Glutamatergic neuron (in vitro differentiated cells): ENCODE measurements around the gene STK26. TPM values are rescaled to one million over a fixed set of nuclear protein-coding genes. Genes with fewer than 3 reads are reported as not detected.

Experiments
- DNase-seq: peaks from one replicate; pipeline ENCODE4 v3.0.0; 2022
- H3K27ac Mint-ChIP-seq: one replicate; pipeline ENCODE4 v1.8.0; 2020; ENCODE audit warnings: mild to moderate bottlenecking, mixed read lengths, inconsistent platforms; ENCODE audit not compliant: unreplicated experiment
- H3K27me3 Mint-ChIP-seq: one replicate; pipeline ENCODE4 v1.8.0; 2020; ENCODE audit warnings: mild to moderate bottlenecking, moderate library complexity, mixed read lengths, inconsistent platforms; ENCODE audit not compliant: unreplicated experiment
- H3K36me3 Mint-ChIP-seq: one replicate; pipeline ENCODE4 v1.8.0; 2020; ENCODE audit warnings: mild to moderate bottlenecking, mixed read lengths, inconsistent platforms; ENCODE audit not compliant: unreplicated experiment
- H3K4me1 Mint-ChIP-seq: one replicate; pipeline ENCODE4 v1.8.0; 2020; ENCODE audit warnings: mild to moderate bottlenecking, low read depth, mixed read lengths, inconsistent platforms; ENCODE audit not compliant: unreplicated experiment
- H3K4me3 Mint-ChIP-seq: one replicate; pipeline ENCODE4 v1.8.0; 2020; ENCODE audit warnings: mild to moderate bottlenecking, mixed read lengths, inconsistent platforms; ENCODE audit not compliant: unreplicated experiment
- H3K9me3 Mint-ChIP-seq: one replicate; pipeline ENCODE4 v1.8.0; 2020; ENCODE audit warnings: mild to moderate bottlenecking, moderate library complexity, mixed read lengths, inconsistent platforms; ENCODE audit not compliant: unreplicated experiment
- CTCF ChIP-seq: fragments of 200-600 bp; sonication (generic); IDR thresholded peaks from one replicate; pipeline ENCODE4 v1.5.0; 2021; ENCODE audit not compliant: partially characterized antibody, unreplicated experiment
- total RNA-seq: library from RNA; stranded (reverse); fragmentation: NEBNext Ultra II Directional; extraction: Animal tissue kit (Norgen Biotek cat#: 25700); gene quantifications from one replicate; pipeline ENCODE4 v1.2.1, GENCODE V29; 2021; ENCODE audit not compliant: unreplicated experiment

Gene STK26
- total RNA-seq, 1 donor from 2014 or later = 1.7 TPM

GRCh38 chrX:132023896-132024386 lies 839 bp downstream of the STK26 start:
- Mint-ChIP-seq H3K36me3 (no peaks in the 10 kb centered on the region), H3K4me3 (peak overlapping the region; percentile 88), H3K27me3 (no peaks in the 10 kb centered on the region), H3K9me3 (peaks cover 2% of the 10 kb centered on the region), H3K4me1 (no peaks in the 10 kb centered on the region), H3K27ac (no peak overlapping the region)
- no peak for TF ChIP-seq CTCF
- DNase-seq = no peak

DNA sequence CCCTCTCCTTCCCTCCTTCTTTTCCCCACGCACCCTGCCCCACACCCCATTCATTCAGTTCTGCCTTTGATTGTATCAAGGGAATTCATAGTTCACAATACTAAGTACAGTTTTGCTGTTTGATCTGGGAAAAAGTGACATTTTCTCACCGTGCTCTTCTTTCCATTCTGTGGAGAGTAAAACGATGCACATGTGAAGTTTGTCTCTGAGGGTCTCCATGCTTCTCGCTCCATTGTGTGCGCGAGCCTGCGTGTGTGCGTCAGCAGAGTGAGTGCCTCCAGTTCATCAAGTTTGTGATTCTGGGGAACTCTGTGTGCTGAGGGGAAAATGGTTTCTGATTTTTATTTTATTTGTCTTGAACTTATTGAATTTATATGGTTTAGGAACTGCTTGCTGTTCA lies 1.9 kb downstream of the STK26 start:
- Mint-ChIP-seq H3K36me3 (no peaks in the 10 kb centered on the region), H3K9me3 (peaks cover 2% of the 10 kb centered on the region), H3K27me3 (no peaks in the 10 kb centered on the region), H3K4me1 (no peaks in the 10 kb centered on the region), H3K4me3 (no peak overlapping the region), H3K27ac (no peak overlapping the region)
- DNase-seq = no peak
- no peak for TF ChIP-seq CTCF

- Mint-ChIP-seq H3K4me1 (no peaks in the 10 kb centered on the region), H3K27me3 (no peaks in the 10 kb centered on the region), H3K9me3 (no peaks in the 10 kb centered on the region), H3K36me3 (no peaks in the 10 kb centered on the region), H3K27ac (no peak overlapping the region), H3K4me3 (no peak overlapping the region)
- DNase-seq = no peak
- no peak for TF ChIP-seq CTCF
Measured at GRCh38 chrX:132030264-132030663, 7.2 kb downstream of the STK26 start.

GRCh38 chrX:132031867-132032266 lies 8.8 kb downstream of the STK26 start:
- Mint-ChIP-seq H3K27me3 (no peaks in the 10 kb centered on the region), H3K9me3 (no peaks in the 10 kb centered on the region), H3K27ac (no peak overlapping the region), H3K36me3 (no peaks in the 10 kb centered on the region), H3K4me3 (no peak overlapping the region), H3K4me1 (no peaks in the 10 kb centered on the region)
- no peak for TF ChIP-seq CTCF
- DNase-seq = no peak

GRCh38 chrX:132033166-132033565 lies 10.1 kb downstream of the STK26 start:
- no peaks in the 10 kb centered on the region for H3K27me3 Mint-ChIP-seq
- no peaks in the 10 kb centered on the region for H3K36me3 Mint-ChIP-seq
- H3K4me3 Mint-ChIP-seq = no peak overlapping the region
- H3K4me1 Mint-ChIP-seq = no peaks in the 10 kb centered on the region
- H3K27ac Mint-ChIP-seq = no peak overlapping the region
- no peaks in the 10 kb centered on the region for H3K9me3 Mint-ChIP-seq
- DNase-seq = no peak
- TF ChIP-seq CTCF = no peak
